ENCODE results near the gene FMNL2.
A peak's percentile ranks its signal among the peaks of the same experiment; 100 is the strongest.

Gene FMNL2

GRCh38 chr2:152402780-152403759 lies 68.1 kb downstream of the FMNL2 start:
- TF ChIP-seq CTCF (conservative IDR thresholded peaks at IDR 0.05; ENCODE audit: low read depth), result no peak
- H3K27ac ChIP-seq, result no peak overlapping the region
- DNase-seq (ENCODE audit: low spot score), result no peak
- ChIA-PET CTCF (interaction anchor here (0.6 to 0.9 kb wide), 2 partner anchors 19 to 35 kb away, joined by 3 read pairs; no protein-coding TSS in a partner anchor), POLR2A (ENCODE audit: low non-redundant PET) (no interaction called here)

GRCh38 chr2:152405206-152406118 lies 70.5 kb downstream of the FMNL2 start:
- no peak for DNase-seq (ENCODE audit: low spot score)
- ChIA-PET CTCF (interaction anchor here (0.5 to 0.6 kb wide), 2 partner anchors 168 to 240 kb away, joined by 3 to 4 read pairs; no protein-coding TSS in a partner anchor), POLR2A (ENCODE audit: low non-redundant PET) (interaction anchor here (0.6 kb wide), 1 partner anchor 14 kb away, joined by 4 read pairs; no protein-coding TSS in a partner anchor)
- H3K27ac ChIP-seq, result no peak overlapping the region
- TF ChIP-seq CTCF (conservative IDR thresholded peaks at IDR 0.05; ENCODE audit: low read depth), result no peak

GRCh38 chr2:152406119-152406835 lies 71.3 kb downstream of the FMNL2 start:
- TF ChIP-seq CTCF (conservative IDR thresholded peaks at IDR 0.05; ENCODE audit: low read depth), result no peak
- POLR2A ChIA-PET (ENCODE audit: low non-redundant PET), result no interaction called here
- CTCF ChIA-PET, result interaction anchor here (0.5 to 0.7 kb wide), 2 partner anchors 150 to 240 kb away, joined by 3 to 4 read pairs; no protein-coding TSS in a partner anchor
- no peak overlapping the region for H3K27ac ChIP-seq
- no peak for DNase-seq (ENCODE audit: low spot score)

GRCh38 chr2:152406836-152407161 lies 71.8 kb downstream of the FMNL2 start:
- DNase-seq (ENCODE audit: low spot score), result no peak
- CTCF ChIA-PET, result interaction anchor here (0.7 kb wide), 1 partner anchor 150 kb away, joined by 3 read pairs; no protein-coding TSS in a partner anchor
- H3K27ac ChIP-seq, result no peak overlapping the region
- TF ChIP-seq CTCF (conservative IDR thresholded peaks at IDR 0.05; ENCODE audit: low read depth), result no peak
- POLR2A ChIA-PET (ENCODE audit: low non-redundant PET), result no interaction called here

- TF ChIP-seq CTCF (conservative IDR thresholded peaks at IDR 0.05; ENCODE audit: low read depth), result no peak
- H3K27ac ChIP-seq, result no peak overlapping the region
- CTCF ChIA-PET, result interaction anchor here (0.7 kb wide), 1 partner anchor 151 kb away, joined by 3 read pairs; no protein-coding TSS in a partner anchor
- POLR2A ChIA-PET (ENCODE audit: low non-redundant PET), result no interaction called here
- peak; percentile 71 for DNase-seq (ENCODE audit: low spot score)
These were observed 72.3 kb downstream of the FMNL2 start for GRCh38 chr2:152407204-152407721.
